ENCODE data around the gene ECD.

Gene ECD

GRCh38 chr10:73141603-73142002, 26.2 kb downstream of the ECD start:
- POLR2A ChIA-PET: no interaction called here
- peaks cover 19 to 72% (median 37%) of the 10 kb centered on the region in 4 experiments for H3K36me3 ChIP-seq (ENCODE audit: control insufficient read depth in 4 of 4, insufficient read depth in 4 of 4, low read length in 3 of 4)
- H3K4me1 ChIP-seq (ENCODE audit: control extremely low read depth in 1 of 4, control insufficient read depth in 4 of 4, insufficient read depth in 4 of 4, low read length in 3 of 4): no peaks in the 10 kb centered on the region
- no peaks in the 10 kb centered on the region for H3K27me3 ChIP-seq (replicated peaks in 2 of 5; ENCODE audit: control insufficient read depth in 4 of 5, insufficient read depth in 5 of 5, low read length in 4 of 5)
- no peaks in the 10 kb centered on the region for H3K9me3 ChIP-seq (ENCODE audit: control extremely low read depth in 1 of 5, control insufficient read depth in 4 of 5, insufficient read depth in 2 of 5, low read depth in 1 of 5, low read length in 4 of 5)
- CTCF ChIA-PET: interaction anchor here (0.9 kb wide), 1 partner anchor 13 kb away, joined by 3 read pairs; no protein-coding TSS in a partner anchor
- whole genome bisulfite sequencing (ENCODE audit: insufficient coverage): 100% methylated on average over 2 of the region's 3 CpGs
- no peak overlapping the region for H3K27ac ChIP-seq (ENCODE audit: insufficient read depth in 1 of 2, low read depth in 1 of 2, low read length in 2 of 2, poor library complexity in 1 of 2, severe bottlenecking in 2 of 2)
- DNase-seq: no peak
- no peak overlapping the region for H3K4me3 ChIP-seq (ENCODE audit: control insufficient read depth in 1 of 7, extremely low read depth in 1 of 7, insufficient read depth in 4 of 7, low read depth in 2 of 7, low read length in 6 of 7)

GRCh38 chr10:73139251-73139650, 28.6 kb downstream of the ECD start:
- 100% methylated on average over 1 of the region's 2 CpGs for WGBS (ENCODE audit: insufficient coverage)

GRCh38 chr10:73136627-73137026, 31.2 kb downstream of the ECD start:
- Histone ChIP-seq H3K9me3 (ENCODE audit: control extremely low read depth in 1 of 5, control insufficient read depth in 4 of 5, insufficient read depth in 2 of 5, low read depth in 1 of 5, low read length in 4 of 5) (no peaks in the 10 kb centered on the region), H3K36me3 (ENCODE audit: control insufficient read depth in 4 of 4, insufficient read depth in 4 of 4, low read length in 3 of 4) (peaks cover 26 to 81% (median 49%) of the 10 kb centered on the region in 4 experiments), H3K27ac (ENCODE audit: insufficient read depth in 1 of 2, low read depth in 1 of 2, low read length in 2 of 2, poor library complexity in 1 of 2, severe bottlenecking in 2 of 2) (no peak overlapping the region), H3K4me3 (ENCODE audit: control insufficient read depth in 1 of 7, extremely low read depth in 1 of 7, insufficient read depth in 4 of 7, low read depth in 2 of 7, low read length in 6 of 7) (no peak overlapping the region), H3K4me1 (ENCODE audit: control extremely low read depth in 1 of 4, control insufficient read depth in 4 of 4, insufficient read depth in 4 of 4, low read length in 3 of 4) (no peaks in the 10 kb centered on the region), H3K27me3 (replicated peaks in 2 of 5; ENCODE audit: control insufficient read depth in 4 of 5, insufficient read depth in 5 of 5, low read length in 4 of 5) (no peaks in the 10 kb centered on the region)
- no CpG with 5 or more reads among the region's 2 CpGs for WGBS (ENCODE audit: insufficient coverage)
- POLR2A ChIA-PET: no interaction called here
- CTCF ChIA-PET: interaction anchor here (0.7 to 3.6 kb wide), 3 partner anchors 9 to 39 kb away, joined by 3 to 14 read pairs (median 3); partner anchors contain the start of gene P4HA1
- DNase-seq: no peak

More at GRCh38 chr10:73139251-73139650, 28.6 kb downstream of the ECD start:
- POLR2A ChIA-PET: no interaction called here
- no peak for DNase-seq
- CTCF ChIA-PET: interaction anchor here (1.2 to 1.6 kb wide), 2 partner anchors 8 to 19 kb away, joined by 5 to 6 read pairs; no protein-coding TSS in a partner anchor
- Histone ChIP-seq H3K9me3 (ENCODE audit: control extremely low read depth in 1 of 5, control insufficient read depth in 4 of 5, insufficient read depth in 2 of 5, low read depth in 1 of 5, low read length in 4 of 5) (no peaks in the 10 kb centered on the region), H3K36me3 (ENCODE audit: control insufficient read depth in 4 of 4, insufficient read depth in 4 of 4, low read length in 3 of 4) (peaks cover 17 to 72% (median 44%) of the 10 kb centered on the region in 4 experiments), H3K27me3 (replicated peaks in 2 of 5; ENCODE audit: control insufficient read depth in 4 of 5, insufficient read depth in 5 of 5, low read length in 4 of 5) (no peaks in the 10 kb centered on the region), H3K4me3 (ENCODE audit: control insufficient read depth in 1 of 7, extremely low read depth in 1 of 7, insufficient read depth in 4 of 7, low read depth in 2 of 7, low read length in 6 of 7) (no peak overlapping the region), H3K4me1 (ENCODE audit: control extremely low read depth in 1 of 4, control insufficient read depth in 4 of 4, insufficient read depth in 4 of 4, low read length in 3 of 4) (no peaks in the 10 kb centered on the region), H3K27ac (ENCODE audit: insufficient read depth in 1 of 2, low read depth in 1 of 2, low read length in 2 of 2, poor library complexity in 1 of 2, severe bottlenecking in 2 of 2) (peak overlapping the region in 1 of 2 experiments; percentile 5)

GRCh38 chr10:73134727-73135126, 33.1 kb downstream of the ECD start:
- Histone ChIP-seq H3K4me3 (ENCODE audit: control insufficient read depth in 1 of 7, extremely low read depth in 1 of 7, insufficient read depth in 4 of 7, low read depth in 2 of 7, low read length in 6 of 7) (no peak overlapping the region), H3K27ac (ENCODE audit: insufficient read depth in 1 of 2, low read depth in 1 of 2, low read length in 2 of 2, poor library complexity in 1 of 2, severe bottlenecking in 2 of 2) (no peak overlapping the region), H3K9me3 (ENCODE audit: control extremely low read depth in 1 of 5, control insufficient read depth in 4 of 5, insufficient read depth in 2 of 5, low read depth in 1 of 5, low read length in 4 of 5) (no peaks in the 10 kb centered on the region), H3K4me1 (ENCODE audit: control extremely low read depth in 1 of 4, control insufficient read depth in 4 of 4, insufficient read depth in 4 of 4, low read length in 3 of 4) (no peaks in the 10 kb centered on the region), H3K36me3 (ENCODE audit: control insufficient read depth in 4 of 4, insufficient read depth in 4 of 4, low read length in 3 of 4) (peaks cover 27 to 80% (median 54%) of the 10 kb centered on the region in 4 experiments), H3K27me3 (replicated peaks in 2 of 5; ENCODE audit: control insufficient read depth in 4 of 5, insufficient read depth in 5 of 5, low read length in 4 of 5) (no peaks in the 10 kb centered on the region)
- no peak for DNase-seq
- ChIA-PET POLR2A (no interaction called here), CTCF (interaction anchor here (0.8 to 3.6 kb wide), 6 partner anchors 10 to 40 kb away, joined by 3 to 14 read pairs (median 4); partner anchors contain the start of gene P4HA1)
- no CpG with 5 or more reads among the region's 3 CpGs for WGBS (ENCODE audit: insufficient coverage)

- no peaks in the 10 kb centered on the region for H3K4me1 ChIP-seq (ENCODE audit: control extremely low read depth in 1 of 4, control insufficient read depth in 4 of 4, insufficient read depth in 4 of 4, low read length in 3 of 4)
- H3K27ac ChIP-seq (ENCODE audit: insufficient read depth in 1 of 2, low read depth in 1 of 2, low read length in 2 of 2, poor library complexity in 1 of 2, severe bottlenecking in 2 of 2): no peak overlapping the region
- H3K36me3 ChIP-seq (ENCODE audit: control insufficient read depth in 4 of 4, insufficient read depth in 4 of 4, low read length in 3 of 4): peaks cover 24 to 73% (median 45%) of the 10 kb centered on the region in 4 experiments
- no CpG with 5 or more reads among the region's 2 CpGs for WGBS (ENCODE audit: insufficient coverage)
- POLR2A ChIA-PET: interaction anchor here (1.2 kb wide), 1 partner anchor 20 kb away, joined by 6 read pairs; no protein-coding TSS in a partner anchor
- no peak overlapping the region for H3K4me3 ChIP-seq (ENCODE audit: control insufficient read depth in 1 of 7, extremely low read depth in 1 of 7, insufficient read depth in 4 of 7, low read depth in 2 of 7, low read length in 6 of 7)
- no peaks in the 10 kb centered on the region for H3K9me3 ChIP-seq (ENCODE audit: control extremely low read depth in 1 of 5, control insufficient read depth in 4 of 5, insufficient read depth in 2 of 5, low read depth in 1 of 5, low read length in 4 of 5)
- CTCF ChIA-PET: interaction anchor here (0.9 to 1.5 kb wide), 3 partner anchors 8 to 32 kb away, joined by 3 read pairs; no protein-coding TSS in a partner anchor
- no peaks in the 10 kb centered on the region for H3K27me3 ChIP-seq (replicated peaks in 2 of 5; ENCODE audit: control insufficient read depth in 4 of 5, insufficient read depth in 5 of 5, low read length in 4 of 5)
- DNase-seq: no peak
Observed at GRCh38 chr10:73131913-73132686, 35.7 kb downstream of the ECD start.

- ChIA-PET CTCF (interaction anchor here (1.1 to 1.6 kb wide), 2 partner anchors 8 to 34 kb away, joined by 5 read pairs; partner anchors contain the start of gene P4HA1), POLR2A (interaction anchor here (1.2 kb wide), 1 partner anchor 21 kb away, joined by 6 read pairs; no protein-coding TSS in a partner anchor)
- DNase-seq: no peak
- H3K9me3 ChIP-seq (ENCODE audit: control extremely low read depth in 1 of 5, control insufficient read depth in 4 of 5, insufficient read depth in 2 of 5, low read depth in 1 of 5, low read length in 4 of 5): no peaks in the 10 kb centered on the region
- no peaks in the 10 kb centered on the region for H3K4me1 ChIP-seq (ENCODE audit: control extremely low read depth in 1 of 4, control insufficient read depth in 4 of 4, insufficient read depth in 4 of 4, low read length in 3 of 4)
- WGBS (ENCODE audit: insufficient coverage): 87% methylated on average over 1 of the region's 2 CpGs
- H3K4me3 ChIP-seq (ENCODE audit: control insufficient read depth in 1 of 7, extremely low read depth in 1 of 7, insufficient read depth in 4 of 7, low read depth in 2 of 7, low read length in 6 of 7): no peak overlapping the region
- H3K27me3 ChIP-seq (replicated peaks in 2 of 5; ENCODE audit: control insufficient read depth in 4 of 5, insufficient read depth in 5 of 5, low read length in 4 of 5): no peaks in the 10 kb centered on the region
- peaks cover 23 to 74% (median 46%) of the 10 kb centered on the region in 4 experiments for H3K36me3 ChIP-seq (ENCODE audit: control insufficient read depth in 4 of 4, insufficient read depth in 4 of 4, low read length in 3 of 4)
- no peak overlapping the region for H3K27ac ChIP-seq (ENCODE audit: insufficient read depth in 1 of 2, low read depth in 1 of 2, low read length in 2 of 2, poor library complexity in 1 of 2, severe bottlenecking in 2 of 2)
Observed at GRCh38 chr10:73131301-73131700, 36.5 kb downstream of the ECD start.

- Histone ChIP-seq H3K27me3 (replicated peaks in 2 of 5; ENCODE audit: control insufficient read depth in 4 of 5, insufficient read depth in 5 of 5, low read length in 4 of 5) (no peaks in the 10 kb centered on the region), H3K4me3 (ENCODE audit: control insufficient read depth in 1 of 7, extremely low read depth in 1 of 7, insufficient read depth in 4 of 7, low read depth in 2 of 7, low read length in 6 of 7) (no peak overlapping the region), H3K9me3 (ENCODE audit: control extremely low read depth in 1 of 5, control insufficient read depth in 4 of 5, insufficient read depth in 2 of 5, low read depth in 1 of 5, low read length in 4 of 5) (no peaks in the 10 kb centered on the region), H3K36me3 (ENCODE audit: control insufficient read depth in 4 of 4, insufficient read depth in 4 of 4, low read length in 3 of 4) (peaks cover 14 to 44% (median 26%) of the 10 kb centered on the region in 4 experiments), H3K27ac (ENCODE audit: insufficient read depth in 1 of 2, low read depth in 1 of 2, low read length in 2 of 2, poor library complexity in 1 of 2, severe bottlenecking in 2 of 2) (no peak overlapping the region), H3K4me1 (ENCODE audit: control extremely low read depth in 1 of 4, control insufficient read depth in 4 of 4, insufficient read depth in 4 of 4, low read length in 3 of 4) (no peaks in the 10 kb centered on the region)
- 100% methylated on average over 2 of the region's 2 CpGs for whole genome bisulfite sequencing (ENCODE audit: insufficient coverage)
- ChIA-PET POLR2A (interaction anchor here (1.0 kb wide), 1 partner anchor 12 kb away, joined by 3 read pairs; no protein-coding TSS in a partner anchor), CTCF (no interaction called here)
- DNase-seq: no peak
Observed at GRCh38 chr10:73126343-73126742, 41.5 kb downstream of the ECD start.

Measured in common myeloid progenitor, CD34-positive (primary cell).